Loucy (cell line): ENCODE data around the gene HOXA5.

Experiments used
- CTCF ChIP-seq: fragments of 200-600 bp; sonication (generic); conservative IDR thresholded peaks from 2 replicates; pipeline ENCODE4 v1.5.1; 2014; ENCODE audit warnings: mild to moderate bottlenecking, antibody characterized with exemption, low read length
- EZH2phosphoT487 ChIP-seq: fragments of 200-600 bp; IDR thresholded peaks from 2 replicates; pipeline ENCODE4 v1.6.1; 2018; ENCODE audit warnings: antibody characterized with exemption, mild to moderate bottlenecking, moderate library complexity, borderline replicate concordance

GRCh38 chr7:27183682-27184336 is 40.3 kb upstream of the HOXA5 start:
- TF ChIP-seq EZH2phosphoT487 (no peak), CTCF (no peak)
